ENCODE measurements around the gene HDAC11. TPM values are rescaled to one million over a fixed set of nuclear protein-coding genes. Genes with fewer than 3 reads are reported as not detected.

The HDAC11 gene
- total and polyA plus RNA-seq, 9 of the 15 experiments (the other 6 are each of a cell fraction or from before 2014, with no cell fraction given) = 0.60 to 6.0 (median 4.5) TPM

- Histone ChIP-seq H3K9me3 (replicated peaks; ENCODE audit: control insufficient read depth, insufficient read depth, low read depth, low read length) (no peaks in the 10 kb centered on the region), H3K4me1 (replicated peaks in 1 of 2; ENCODE audit: control insufficient read depth in 2 of 2, insufficient read depth in 2 of 2, low read length in 2 of 2) (no peaks in the 10 kb centered on the region; a peak in 1 of 5 replicates), H3K79me2 (ENCODE audit: control insufficient read depth, insufficient read depth, low read length) (no peaks in the 10 kb centered on the region), H3K27me3 (ENCODE audit: control insufficient read depth in 2 of 2, insufficient read depth in 2 of 2, low read length in 2 of 2) (peaks cover 54 to 90% of the 10 kb centered on the region in 2 experiments), H2AFZ (ENCODE audit: low read depth, low read length) (no peak overlapping the region), H3K27ac (ENCODE audit: extremely low read depth, low read depth, low read length) (no peak overlapping the region), H3K4me3 (no peak overlapping the region), H3K9ac (ENCODE audit: insufficient read depth in 1 of 2, low read depth in 2 of 2, low read length in 2 of 2) (no peak overlapping the region), H3K36me3 (ENCODE audit: control insufficient read depth, insufficient read depth, low read length) (no peaks in the 10 kb centered on the region), H4K20me1 (replicated peaks; ENCODE audit: control insufficient read depth, insufficient read depth, low read length) (peaks cover 14% of the 10 kb centered on the region; the same call in 1 of the 2 replicates), H3K4me2 (ENCODE audit: insufficient read depth, low read length) (no peak overlapping the region), H3K9me1 (ENCODE audit: control insufficient read depth, insufficient read depth, low read length) (no peaks in the 10 kb centered on the region)
- in situ Hi-C loops (cut with MboI) (no loop called here), intact Hi-C loops (cut with micrococcal nuclease) (no loop called here)
- BruUV-seq (replicated peaks) = no TSS peak
- TF ChIP-seq, protein P1, sequence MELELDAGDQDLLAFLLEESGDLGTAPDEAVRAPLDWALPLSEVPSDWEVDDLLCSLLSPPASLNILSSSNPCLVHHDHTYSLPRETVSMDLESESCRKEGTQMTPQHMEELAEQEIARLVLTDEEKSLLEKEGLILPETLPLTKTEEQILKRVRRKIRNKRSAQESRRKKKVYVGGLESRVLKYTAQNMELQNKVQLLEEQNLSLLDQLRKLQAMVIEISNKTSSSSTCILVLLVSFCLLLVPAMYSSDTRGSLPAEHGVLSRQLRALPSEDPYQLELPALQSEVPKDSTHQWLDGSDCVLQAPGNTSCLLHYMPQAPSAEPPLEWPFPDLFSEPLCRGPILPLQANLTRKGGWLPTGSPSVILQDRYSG (tag; conservative IDR thresholded peaks at IDR 0.05; ENCODE audit: low read depth) = no peak
- TF ChIP-seq, protein P2, sequence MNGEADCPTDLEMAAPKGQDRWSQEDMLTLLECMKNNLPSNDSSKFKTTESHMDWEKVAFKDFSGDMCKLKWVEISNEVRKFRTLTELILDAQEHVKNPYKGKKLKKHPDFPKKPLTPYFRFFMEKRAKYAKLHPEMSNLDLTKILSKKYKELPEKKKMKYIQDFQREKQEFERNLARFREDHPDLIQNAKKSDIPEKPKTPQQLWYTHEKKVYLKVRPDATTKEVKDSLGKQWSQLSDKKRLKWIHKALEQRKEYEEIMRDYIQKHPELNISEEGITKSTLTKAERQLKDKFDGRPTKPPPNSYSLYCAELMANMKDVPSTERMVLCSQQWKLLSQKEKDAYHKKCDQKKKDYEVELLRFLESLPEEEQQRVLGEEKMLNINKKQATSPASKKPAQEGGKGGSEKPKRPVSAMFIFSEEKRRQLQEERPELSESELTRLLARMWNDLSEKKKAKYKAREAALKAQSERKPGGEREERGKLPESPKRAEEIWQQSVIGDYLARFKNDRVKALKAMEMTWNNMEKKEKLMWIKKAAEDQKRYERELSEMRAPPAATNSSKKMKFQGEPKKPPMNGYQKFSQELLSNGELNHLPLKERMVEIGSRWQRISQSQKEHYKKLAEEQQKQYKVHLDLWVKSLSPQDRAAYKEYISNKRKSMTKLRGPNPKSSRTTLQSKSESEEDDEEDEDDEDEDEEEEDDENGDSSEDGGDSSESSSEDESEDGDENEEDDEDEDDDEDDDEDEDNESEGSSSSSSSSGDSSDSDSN (IDR thresholded peaks at IDR 0.05; ENCODE audit: borderline replicate concordance in 1 of 2, low read depth in 2 of 2, low read length in 2 of 2) = no peak
- no peak for TF ChIP-seq JUND (IDR thresholded peaks at IDR 0.05; ENCODE audit: borderline replicate concordance, low read depth, low read length)
- TF ChIP-seq JUND (tag; IDR thresholded peaks at IDR 0.05; ENCODE audit: borderline replicate concordance, low read depth, low read length) = no peak
- no peak for TF ChIP-seq HSF4 (CRISPR knock-in tag; IDR thresholded peaks at IDR 0.05; ENCODE audit: borderline replicate concordance)
- TF ChIP-seq ZBTB7A (IDR thresholded peaks at IDR 0.05; ENCODE audit: borderline replicate concordance, control insufficient read depth, low read depth, low read length) = no peak
- TF ChIP-seq LCOR (CRISPR knock-in tag; IDR thresholded peaks at IDR 0.05) = no peak
- TF ChIP-seq MBD2 (IDR thresholded peaks at IDR 0.05; ENCODE audit: borderline replicate concordance, low read depth) = no peak
- no peak for TF ChIP-seq ZNF354B (CRISPR knock-in tag; IDR thresholded peaks at IDR 0.05)
- no peak for TF ChIP-seq CREB5 (CRISPR knock-in tag; IDR thresholded peaks at IDR 0.05)
- no peak for TF ChIP-seq NCOR1 (IDR thresholded peaks at IDR 0.05)
- WGBS (ENCODE audit: insufficient coverage, low coverage, missing lambda C conversion rate) = 4% methylated on average over 8 of the region's 8 CpGs
- ChIA-PET POLR2A (interaction anchor here (0.6 to 2.2 kb wide), 6 partner anchors 8 to 1068 kb away, joined by 3 to 5 read pairs (median 3); no protein-coding TSS in a partner anchor), CTCF (ENCODE audit: low intra/inter-chr PET ratio) (no interaction called here)
- ATAC-seq (no peak), FAIRE-seq (no peak), DNase-seq (ENCODE audit: extremely low read depth in 1 of 4, low spot score in 3 of 4) (no peak)
Observed at GRCh38 chr3:13533885-13534301, 53.8 kb downstream of the HDAC11 start.

Data from K562 (cell line).